Measurements from ENCODE around the gene EIF4G3. TPM values are rescaled to one million over a fixed set of nuclear protein-coding genes. Genes with fewer than 3 reads are reported as not detected.

EIF4G3 gene
- total RNA-seq, 1 experiment from 2014 or later = 87.6 TPM

- POLR2A ChIA-PET = interaction anchor here (0.5 to 1.4 kb wide), 11 partner anchors 14 to 774 kb away, joined by 3 to 19 read pairs (median 3); partner anchors contain the start of gene HP1BP3
- H3K36me3 Mint-ChIP-seq (ENCODE audit: insufficient read depth, unreplicated experiment) = peaks cover 13% of the 10 kb centered on the region
- H3K4me1 Mint-ChIP-seq (ENCODE audit: insufficient read depth, unreplicated experiment) = peaks cover 24% of the 10 kb centered on the region
- CTCF ChIA-PET = interaction anchor here (0.6 to 0.7 kb wide), 3 partner anchors 9 to 1575 kb away, joined by 3 to 5 read pairs (median 3); no protein-coding TSS in a partner anchor
- H3K4me3 Mint-ChIP-seq (ENCODE audit: unreplicated experiment) = peak overlapping the region; percentile 48
- intact Hi-C loops (cut with micrococcal nuclease) = no loop called here
- H3K27me3 Mint-ChIP-seq (ENCODE audit: insufficient read depth, unreplicated experiment) = no peaks in the 10 kb centered on the region
- BruUV-seq (replicated peaks) = TSS peak; percentile 99
- H3K27ac Mint-ChIP-seq (ENCODE audit: low read depth, unreplicated experiment) = peak overlapping the region; percentile 99
- H3K9me3 Mint-ChIP-seq (ENCODE audit: unreplicated experiment) = no peaks in the 10 kb centered on the region
- no peak for TF ChIP-seq CTCF (IDR thresholded peaks at IDR 0.05; ENCODE audit: unreplicated experiment)
- DNase-seq (ENCODE audit: unreplicated experiment) = peak; percentile 95
Observed at GRCh38 chr1:21022279-21023040, 154.2 kb downstream of the EIF4G3 start.

- POLR2A ChIA-PET = interaction anchor here (0.6 to 1.0 kb wide), 3 partner anchors 14 to 118 kb away, joined by 3 read pairs; no protein-coding TSS in a partner anchor
Observed at GRCh38 chr1:21021311-21021710, 155.4 kb downstream of the EIF4G3 start.

GRCh38 chr1:21020151-21020550 lies 156.5 kb downstream of the EIF4G3 start:
- H3K9me3 Mint-ChIP-seq (ENCODE audit: unreplicated experiment) = peaks cover 3% of the 10 kb centered on the region
- POLR2A ChIA-PET = interaction anchor here (0.6 kb wide), 1 partner anchor 132 kb away, joined by 3 read pairs; no protein-coding TSS in a partner anchor
- H3K4me1 Mint-ChIP-seq (ENCODE audit: insufficient read depth, unreplicated experiment) = peaks cover 22% of the 10 kb centered on the region
- no peaks in the 10 kb centered on the region for H3K27me3 Mint-ChIP-seq (ENCODE audit: insufficient read depth, unreplicated experiment)
- TF ChIP-seq CTCF (IDR thresholded peaks at IDR 0.05; ENCODE audit: unreplicated experiment) = no peak
- no peak overlapping the region for H3K4me3 Mint-ChIP-seq (ENCODE audit: unreplicated experiment)
- peaks cover 3% of the 10 kb centered on the region for H3K36me3 Mint-ChIP-seq (ENCODE audit: insufficient read depth, unreplicated experiment)
- no peak overlapping the region for H3K27ac Mint-ChIP-seq (ENCODE audit: low read depth, unreplicated experiment)
- no TSS peak for BruUV-seq (replicated peaks)
- no peak for DNase-seq (ENCODE audit: unreplicated experiment)
- intact Hi-C loops (cut with micrococcal nuclease) = no loop called here
- CTCF ChIA-PET = no interaction called here

More at GRCh38 chr1:21021311-21021710, 155.4 kb downstream of the EIF4G3 start:
- peaks cover 24% of the 10 kb centered on the region for H3K4me1 Mint-ChIP-seq (ENCODE audit: insufficient read depth, unreplicated experiment)
- no TSS peak for BruUV-seq (replicated peaks)
- peak overlapping the region; percentile 99 for H3K27ac Mint-ChIP-seq (ENCODE audit: low read depth, unreplicated experiment)
- H3K27me3 Mint-ChIP-seq (ENCODE audit: insufficient read depth, unreplicated experiment) = no peaks in the 10 kb centered on the region
- no peak for DNase-seq (ENCODE audit: unreplicated experiment)
- TF ChIP-seq CTCF (IDR thresholded peaks at IDR 0.05; ENCODE audit: unreplicated experiment) = no peak
- intact Hi-C loops (cut with micrococcal nuclease) = no loop called here
- CTCF ChIA-PET = no interaction called here
- H3K36me3 Mint-ChIP-seq (ENCODE audit: insufficient read depth, unreplicated experiment) = peaks cover 11% of the 10 kb centered on the region
- H3K4me3 Mint-ChIP-seq (ENCODE audit: unreplicated experiment) = no peak overlapping the region
- H3K9me3 Mint-ChIP-seq (ENCODE audit: unreplicated experiment) = no peaks in the 10 kb centered on the region

- H3K27ac Mint-ChIP-seq (ENCODE audit: low read depth, unreplicated experiment) = no peak overlapping the region
- POLR2A ChIA-PET = interaction anchor here (0.6 to 1.3 kb wide), 2 partner anchors 10 to 206 kb away, joined by 3 read pairs; no protein-coding TSS in a partner anchor
Observed at GRCh38 chr1:21018673-21019072, 158.0 kb downstream of the EIF4G3 start.

More at GRCh38 chr1:21018673-21019072, 158.0 kb downstream of the EIF4G3 start:
- Mint-ChIP-seq H3K4me1 (ENCODE audit: insufficient read depth, unreplicated experiment) (peaks cover 17% of the 10 kb centered on the region), H3K9me3 (ENCODE audit: unreplicated experiment) (peaks cover 7% of the 10 kb centered on the region), H3K4me3 (ENCODE audit: unreplicated experiment) (no peak overlapping the region), H3K36me3 (ENCODE audit: insufficient read depth, unreplicated experiment) (peaks cover 7% of the 10 kb centered on the region), H3K27me3 (ENCODE audit: insufficient read depth, unreplicated experiment) (no peaks in the 10 kb centered on the region)
- intact Hi-C loops (cut with micrococcal nuclease) = no loop called here
- no peak for TF ChIP-seq CTCF (IDR thresholded peaks at IDR 0.05; ENCODE audit: unreplicated experiment)
- no TSS peak for BruUV-seq (replicated peaks)
- DNase-seq (ENCODE audit: unreplicated experiment) = no peak
- CTCF ChIA-PET = interaction anchor here (0.6 to 1.1 kb wide), 3 partner anchors 10 to 357 kb away, joined by 3 to 8 read pairs (median 3); no protein-coding TSS in a partner anchor

All from MCF 10A (cell line).